Measurements from ENCODE around the gene CSRNP3.

GRCh38 chr2:165467921-165468320 lies 1.6 kb upstream of the CSRNP3 start:
- no peak for TF ChIP-seq POLR2A (IDR thresholded peaks at IDR 0.05; ENCODE audit: low read depth, low read length)
- TF ChIP-seq POLR2AphosphoS5 (IDR thresholded peaks at IDR 0.05; ENCODE audit: low read depth, low read length) = no peak
- TF ChIP-seq TAF1 (IDR thresholded peaks at IDR 0.05; ENCODE audit: borderline replicate concordance, low read depth, low read length) = no peak
